Activated naive CD4-positive, alpha-beta T cell treated with anti-CD3 and anti-CD28 coated beads, Interleukin-2, amount 50 U/mL, for 16 hours (primary cell): Measurements from ENCODE around the gene MEF2D.

ENCODE experiments used
- DNase-seq: peaks from one replicate; pipeline ENCODE4 v3.0.0-alpha.2; 2020

MEF2D gene

DNA sequence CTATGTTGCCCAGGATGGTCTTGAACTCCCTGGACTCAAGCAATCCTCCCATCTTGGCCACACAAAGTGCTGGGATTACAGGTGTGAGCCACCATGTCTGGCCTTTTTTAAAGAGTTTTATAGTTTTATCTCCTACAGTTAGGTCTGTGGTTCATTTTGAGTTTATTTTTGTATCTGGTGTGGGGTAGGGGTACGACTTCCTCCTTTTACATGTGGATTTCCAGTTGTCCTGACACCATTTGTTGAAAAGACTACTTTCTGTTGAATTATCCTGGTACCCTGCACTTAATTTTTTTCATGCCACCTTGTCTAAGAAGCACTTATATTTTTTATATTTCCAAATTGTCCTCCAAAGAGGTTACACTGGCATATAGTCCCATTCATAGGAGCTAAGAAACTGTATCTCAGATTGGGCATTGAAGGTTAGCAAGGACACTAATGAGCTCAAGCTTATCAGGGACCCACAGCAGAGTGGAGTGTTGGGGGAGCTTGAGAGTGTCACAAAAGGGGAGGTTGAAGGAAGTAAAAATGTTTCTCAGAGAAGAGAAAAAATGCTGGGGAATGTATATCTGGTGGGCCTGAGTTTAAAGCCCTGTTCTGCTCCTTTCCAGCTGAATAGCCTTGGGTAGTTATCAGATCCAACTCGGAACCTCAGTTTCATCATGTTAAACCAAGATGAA lies 23.4 kb upstream of the MEF2D start:
- DNase-seq, result no peak

DNA sequence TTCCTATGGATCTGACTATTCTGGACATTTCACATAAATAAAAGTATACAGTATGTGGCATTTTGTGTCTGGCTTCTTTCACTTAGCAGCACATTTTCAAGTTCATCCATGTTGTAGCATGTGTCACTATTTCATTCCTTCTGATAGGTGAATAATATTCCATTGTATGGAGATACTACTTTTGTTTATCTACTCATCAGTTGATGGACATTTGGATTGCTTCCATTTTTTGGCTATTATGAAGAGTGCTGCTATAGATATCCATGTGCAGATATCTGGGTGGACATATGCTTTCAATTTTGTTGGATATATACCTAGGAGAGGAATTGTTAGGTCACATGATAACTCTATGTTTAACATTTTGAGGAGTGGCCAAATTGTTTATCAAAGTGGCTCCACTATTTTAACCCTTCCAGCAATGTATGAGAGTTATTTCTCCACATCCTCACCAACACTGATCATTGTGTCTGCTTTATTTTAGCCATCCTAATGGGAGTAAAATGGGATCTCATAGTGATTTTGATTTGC lies 21.9 kb upstream of the MEF2D start:
- no peak for DNase-seq

DNA sequence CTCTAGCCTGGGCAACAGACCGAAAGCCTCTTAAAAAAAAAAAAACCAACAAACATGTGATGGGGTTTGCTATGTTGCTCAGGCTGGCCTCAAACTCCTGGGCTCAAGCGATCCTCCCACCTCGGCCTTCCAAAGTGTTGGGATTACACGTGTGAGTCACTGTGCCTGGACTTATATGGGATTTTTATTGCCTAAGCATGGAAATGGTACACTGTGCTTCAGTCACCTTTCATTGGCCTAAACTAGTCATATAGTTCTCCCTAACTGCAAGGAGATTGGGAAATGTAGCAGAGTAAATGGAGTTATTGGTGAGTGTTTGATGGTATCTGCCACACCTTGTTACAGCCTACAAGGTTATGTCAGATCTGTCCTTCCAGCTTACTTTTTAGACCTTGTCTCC lies 17.2 kb upstream of the MEF2D start:
- no peak for DNase-seq

DNA sequence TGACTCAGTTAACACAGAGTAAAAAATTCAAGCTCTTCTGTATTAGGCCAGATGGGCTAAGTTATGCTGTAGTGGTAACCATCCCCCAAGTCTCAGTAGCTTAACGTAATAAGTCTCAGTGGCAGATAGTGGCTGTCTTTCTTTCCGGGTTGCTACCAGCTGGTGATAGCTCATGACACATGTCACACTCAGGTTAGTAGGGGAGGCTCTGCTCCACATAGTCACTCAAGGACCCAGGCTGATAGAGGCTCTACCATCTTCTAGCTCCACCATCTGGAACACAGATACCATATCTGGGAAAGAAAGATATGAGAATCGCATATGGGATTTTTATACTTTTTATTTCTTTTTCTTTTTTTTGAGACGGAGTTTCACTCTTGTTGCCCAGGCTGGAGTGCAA lies 16.2 kb upstream of the MEF2D start:
- no peak for DNase-seq

DNA sequence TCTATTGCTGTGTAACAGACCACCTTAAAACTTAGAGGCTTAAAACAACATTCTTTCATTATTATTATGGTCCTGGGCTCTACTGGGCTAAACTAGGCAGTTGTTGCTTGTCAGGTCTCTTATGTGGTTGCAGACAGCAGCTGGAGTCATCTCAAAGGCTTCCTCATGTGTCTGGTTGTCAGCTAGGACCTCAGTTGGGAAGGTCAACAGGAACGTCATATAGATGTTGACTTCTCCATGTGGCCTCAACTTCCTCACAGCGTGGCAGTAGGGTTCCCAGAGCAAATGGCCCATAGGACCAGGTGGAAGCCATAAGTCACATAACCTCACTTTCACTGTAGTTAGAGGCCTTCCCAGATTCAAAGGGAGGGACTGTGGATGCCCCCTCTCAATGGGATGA lies 15.4 kb upstream of the MEF2D start:
- DNase-seq, result no peak

DNA sequence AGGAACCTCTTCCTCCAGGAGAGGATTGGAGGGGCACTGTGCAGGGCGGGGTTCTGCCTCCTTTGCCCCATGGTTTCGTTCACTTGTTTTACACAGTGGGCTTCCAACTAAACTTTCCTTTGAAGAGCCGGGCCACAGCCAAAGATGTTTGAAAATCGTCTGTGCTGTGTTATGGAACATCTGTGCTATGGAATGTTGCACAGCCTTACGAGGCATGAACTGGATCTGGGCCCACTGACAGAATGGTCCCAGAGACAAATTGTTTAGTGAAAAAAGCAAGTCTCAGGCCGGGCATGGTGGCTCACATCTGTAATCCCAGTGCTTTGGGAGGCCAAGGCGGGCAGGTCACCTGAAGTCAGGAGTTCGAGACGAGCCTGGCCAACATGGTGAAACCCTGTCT lies 12.6 kb upstream of the MEF2D start:
- no peak for DNase-seq

DNA sequence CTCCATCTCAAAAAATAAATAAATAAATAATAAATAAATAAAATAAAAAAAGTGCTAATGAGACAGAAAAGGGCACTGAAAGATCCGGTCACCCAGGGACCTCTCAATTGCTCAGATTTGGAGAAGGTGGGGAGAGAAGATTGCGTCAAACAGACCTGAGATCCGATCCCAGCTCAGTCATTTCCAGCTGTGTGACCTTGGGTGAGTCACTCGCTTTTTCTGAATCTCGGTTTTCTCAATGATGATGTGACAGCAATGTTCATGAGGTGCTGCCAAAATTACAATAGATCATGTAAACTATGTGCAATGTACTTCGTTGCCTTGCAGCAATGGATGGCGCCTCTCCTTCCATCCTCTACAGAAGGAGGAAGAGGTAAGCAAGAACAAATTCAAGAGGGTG lies 11.1 kb upstream of the MEF2D start:
- no peak for DNase-seq

DNA sequence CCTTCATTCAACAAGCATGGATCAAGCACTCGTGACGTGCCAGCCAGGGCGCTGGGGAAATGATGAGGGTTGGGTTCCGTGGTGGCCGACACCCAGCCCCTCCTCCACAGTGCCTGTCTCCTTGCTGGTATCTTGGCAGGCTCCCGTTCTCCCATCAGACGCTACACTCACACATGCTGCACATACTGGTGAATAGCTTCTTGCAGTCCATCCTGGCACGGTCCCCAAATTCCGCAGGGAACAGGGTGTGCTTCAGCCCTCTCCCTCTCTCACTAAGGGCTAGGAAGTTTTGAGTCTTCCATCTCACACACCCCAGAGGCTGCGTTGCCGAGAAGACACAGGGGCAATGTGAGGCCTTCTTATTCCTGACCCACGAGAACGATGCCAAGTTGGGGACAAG lies 10.1 kb upstream of the MEF2D start:
- no peak for DNase-seq

DNA sequence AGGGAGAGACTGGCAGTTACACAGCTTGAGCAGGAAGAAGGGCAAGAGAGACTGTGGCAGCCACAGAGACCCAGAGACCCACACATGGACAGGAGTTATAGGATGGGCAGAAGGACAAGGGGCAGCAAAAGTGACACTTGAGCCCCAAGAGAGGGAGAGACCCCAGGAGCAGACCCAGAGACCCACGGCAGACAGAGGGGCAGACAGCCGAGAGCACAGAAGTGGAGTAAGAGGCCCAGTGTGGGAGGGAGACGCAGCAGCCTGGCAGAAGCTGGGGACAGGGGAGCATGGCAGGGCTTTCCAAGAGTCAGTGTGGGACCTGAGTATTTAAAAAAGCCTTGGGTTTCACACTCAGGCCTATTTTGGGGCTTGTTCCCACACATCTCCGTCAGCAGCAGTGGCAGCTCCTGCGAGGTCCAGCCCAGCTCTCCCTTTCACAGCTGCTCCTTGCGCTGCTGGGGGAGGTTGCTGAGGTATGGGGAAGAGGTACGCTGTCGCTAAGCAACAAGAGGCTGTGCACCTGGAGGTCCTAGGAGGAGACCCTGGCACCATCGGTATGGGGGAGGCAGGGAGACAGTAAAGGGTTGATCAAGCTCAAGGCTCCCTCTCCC lies 9.0 kb upstream of the MEF2D start:
- no peak for DNase-seq

DNA sequence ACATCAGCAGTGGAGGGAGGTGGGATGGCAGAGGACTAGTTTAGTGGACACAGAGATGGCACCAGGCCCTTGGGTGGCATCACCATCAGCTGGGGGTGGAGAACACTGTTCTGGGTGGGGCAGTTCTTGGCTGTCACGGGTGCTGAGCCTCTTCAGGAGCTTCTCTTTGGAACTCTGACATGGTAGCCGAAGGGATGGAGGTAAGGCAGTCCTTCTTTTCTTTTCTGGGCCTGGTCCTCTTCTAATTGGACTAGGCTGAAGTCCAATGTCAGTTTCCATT lies 8.3 kb upstream of the MEF2D start:
- DNase-seq, result no peak

DNA sequence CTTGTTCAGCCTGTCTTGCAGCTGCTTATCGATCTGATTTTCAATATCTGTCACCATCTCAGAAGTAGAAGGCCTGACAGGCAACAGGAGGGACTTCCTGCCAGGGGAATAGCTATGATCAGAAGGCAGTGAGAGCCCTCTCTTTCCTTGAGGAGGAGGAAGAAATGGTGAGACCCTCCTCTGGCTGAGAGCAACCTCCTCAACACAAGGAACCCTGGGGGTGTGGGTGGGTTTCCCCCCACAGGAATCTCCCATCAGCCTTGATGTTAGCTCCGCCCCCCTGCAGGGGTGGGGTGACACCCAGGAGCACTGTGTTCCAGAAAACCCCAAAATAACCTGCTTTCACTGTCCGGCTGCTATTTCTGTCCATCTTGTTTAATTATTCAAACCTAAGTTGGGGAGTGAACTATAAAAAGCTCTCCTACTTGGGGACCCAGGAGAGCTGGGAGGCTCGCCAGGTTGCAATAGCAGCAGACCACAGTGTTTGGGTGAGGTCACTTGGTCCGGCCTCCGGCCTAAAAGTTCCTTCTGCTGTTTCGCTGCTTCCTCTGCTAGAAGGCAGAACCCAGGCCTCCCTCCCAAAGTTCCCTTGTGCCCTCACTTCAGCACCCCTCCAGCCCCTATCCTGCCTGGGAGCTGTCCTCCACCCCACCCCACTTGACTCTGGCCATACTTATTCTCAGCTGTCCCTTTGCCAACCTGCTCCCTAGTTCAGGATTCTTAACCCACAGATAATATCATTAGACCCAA lies 7.8 kb upstream of the MEF2D start:
- no peak for DNase-seq

DNA sequence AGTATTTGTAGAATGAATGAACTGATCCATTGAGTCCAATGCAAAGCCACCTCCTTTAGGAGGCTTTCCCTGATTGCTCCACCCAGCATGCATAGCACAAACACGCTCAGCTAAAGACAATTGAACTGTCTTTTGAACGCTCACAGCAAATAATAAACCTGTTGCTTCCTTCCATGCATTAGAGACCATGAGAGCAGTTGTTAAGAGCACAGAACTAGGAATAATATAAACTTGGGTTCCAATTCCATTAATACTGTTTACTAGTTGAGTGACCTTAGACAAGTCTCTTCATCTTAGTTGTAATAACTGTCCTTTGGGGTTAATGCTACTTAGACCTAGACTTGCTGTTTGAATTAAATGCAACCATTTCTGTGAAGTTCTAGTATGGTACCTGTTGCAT lies 5.9 kb upstream of the MEF2D start:
- DNase-seq, result no peak

DNA sequence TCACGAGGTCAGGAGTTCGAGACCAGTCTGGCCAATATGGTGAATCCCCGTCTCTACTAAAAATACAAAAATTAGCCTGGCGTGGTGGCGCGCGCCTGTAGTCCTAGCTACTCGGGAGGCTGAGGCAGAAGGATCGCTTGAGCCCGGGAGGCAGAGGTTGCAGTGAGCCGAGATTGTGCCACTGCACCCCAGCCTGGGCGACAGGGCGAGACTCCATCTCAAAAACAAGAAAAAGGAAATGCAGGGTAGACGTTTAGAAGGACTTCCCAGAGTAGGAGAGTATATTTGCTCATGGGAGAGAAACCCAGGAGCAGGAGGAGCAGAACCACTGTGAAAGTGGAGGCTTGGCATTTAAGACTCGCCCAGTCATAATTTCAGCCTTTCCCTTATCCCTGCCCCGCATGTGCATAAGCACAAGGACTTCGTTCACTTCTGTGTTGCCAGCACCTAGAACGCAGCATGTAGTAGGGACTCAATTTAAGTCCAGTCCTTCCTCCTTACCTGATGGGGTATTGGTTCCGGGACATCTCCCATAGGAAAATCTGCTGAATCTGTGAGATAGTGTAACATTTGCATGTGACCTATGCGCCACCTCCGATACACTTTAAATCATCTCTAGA lies 5.2 kb upstream of the MEF2D start:
- no peak for DNase-seq

DNA sequence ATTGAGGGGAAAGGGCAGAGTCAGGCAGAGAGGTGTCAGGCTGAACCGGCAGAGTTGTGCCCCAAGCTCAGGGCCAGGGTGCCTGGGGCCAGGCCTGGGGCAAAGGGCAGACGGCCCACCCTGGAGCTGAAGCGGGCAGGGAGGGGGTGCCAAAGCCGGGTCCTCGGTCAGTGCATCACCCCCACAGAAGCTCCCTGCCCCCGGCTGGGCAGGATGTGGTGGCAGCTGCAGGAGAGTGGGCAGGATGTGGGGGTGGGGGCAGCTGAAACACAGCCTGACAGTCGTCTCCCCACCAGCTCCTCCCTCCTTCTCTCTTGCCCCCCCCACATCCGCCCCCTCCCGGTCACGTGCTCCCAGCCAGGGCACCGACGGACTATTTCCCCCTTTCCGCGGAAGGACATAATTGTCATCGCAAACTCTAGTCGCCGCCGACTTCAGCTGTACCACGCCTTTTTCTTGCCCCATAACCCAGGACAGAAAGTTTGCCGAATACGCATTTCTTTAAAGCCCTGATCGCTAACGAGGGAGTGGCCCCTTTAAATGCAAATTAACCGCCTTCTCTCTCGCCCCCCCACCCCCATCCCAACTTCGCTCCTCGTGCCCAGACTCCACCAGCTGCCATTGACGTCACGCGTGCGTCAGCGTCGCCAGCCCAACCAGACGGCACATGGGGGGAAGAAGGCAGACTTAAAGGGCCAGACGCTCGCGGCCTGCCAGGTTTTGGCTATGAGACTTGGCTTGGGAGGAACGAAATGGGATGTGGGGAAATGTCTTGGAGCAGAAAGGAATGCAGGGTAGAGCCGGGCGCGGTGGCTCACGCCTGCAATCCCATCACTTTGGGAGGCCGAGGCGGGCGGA lies 4.5 kb upstream of the MEF2D start:
- peak; percentile 98 for DNase-seq

DNA sequence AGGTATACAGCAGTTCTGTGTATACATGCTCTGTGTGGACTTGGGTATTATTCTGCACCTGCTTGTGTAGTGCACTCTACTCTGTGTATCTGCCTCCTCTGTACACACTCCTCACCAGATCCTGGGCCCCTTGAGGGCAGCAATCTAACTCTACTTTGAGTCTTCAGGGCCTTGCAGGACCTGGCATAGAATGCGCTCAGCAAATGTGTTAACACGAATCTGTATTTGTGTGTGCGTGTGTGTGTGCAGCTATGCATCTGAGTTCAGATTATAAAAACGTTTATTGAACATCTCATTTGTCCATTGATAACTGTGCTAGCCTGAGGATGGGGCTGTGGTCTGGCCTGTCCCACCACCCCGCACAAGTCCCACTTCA lies 3.9 kb upstream of the MEF2D start:
- DNase-seq, result no peak

DNA sequence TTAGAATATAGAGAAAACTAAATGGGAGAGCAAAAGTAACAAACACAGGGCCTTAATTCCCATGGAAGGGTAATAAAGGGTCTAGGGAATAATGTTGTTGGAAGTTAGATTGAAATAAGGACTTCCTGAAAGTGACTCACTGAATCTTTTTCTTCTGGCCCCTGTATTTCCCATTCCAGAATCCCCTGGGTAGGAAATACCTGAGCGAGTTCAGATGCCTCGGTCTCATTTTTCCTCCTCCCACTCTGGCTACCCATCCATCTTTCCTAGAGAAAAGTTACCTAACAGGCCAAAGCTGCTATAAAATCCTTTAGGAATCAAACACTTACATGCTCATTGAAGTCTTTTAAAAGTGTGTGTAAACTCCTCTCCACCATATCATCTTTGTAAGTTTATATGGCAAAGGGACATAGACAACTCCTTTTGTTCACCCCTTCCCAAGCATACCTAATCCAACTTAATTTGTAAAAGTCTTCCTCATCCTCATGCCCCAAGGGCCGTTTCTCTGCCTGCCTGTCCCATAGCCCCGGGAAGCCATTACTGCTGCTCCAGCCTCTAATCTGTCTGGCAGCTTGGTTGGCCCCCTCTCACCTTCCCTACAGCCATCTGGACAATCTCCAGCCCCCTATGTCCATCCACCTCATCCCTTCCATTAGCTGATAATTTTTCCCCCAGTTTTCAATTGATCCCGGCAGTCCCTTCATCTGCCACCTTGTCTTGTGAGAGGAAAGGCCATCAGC lies 3.3 kb upstream of the MEF2D start:
- no peak for DNase-seq

DNA sequence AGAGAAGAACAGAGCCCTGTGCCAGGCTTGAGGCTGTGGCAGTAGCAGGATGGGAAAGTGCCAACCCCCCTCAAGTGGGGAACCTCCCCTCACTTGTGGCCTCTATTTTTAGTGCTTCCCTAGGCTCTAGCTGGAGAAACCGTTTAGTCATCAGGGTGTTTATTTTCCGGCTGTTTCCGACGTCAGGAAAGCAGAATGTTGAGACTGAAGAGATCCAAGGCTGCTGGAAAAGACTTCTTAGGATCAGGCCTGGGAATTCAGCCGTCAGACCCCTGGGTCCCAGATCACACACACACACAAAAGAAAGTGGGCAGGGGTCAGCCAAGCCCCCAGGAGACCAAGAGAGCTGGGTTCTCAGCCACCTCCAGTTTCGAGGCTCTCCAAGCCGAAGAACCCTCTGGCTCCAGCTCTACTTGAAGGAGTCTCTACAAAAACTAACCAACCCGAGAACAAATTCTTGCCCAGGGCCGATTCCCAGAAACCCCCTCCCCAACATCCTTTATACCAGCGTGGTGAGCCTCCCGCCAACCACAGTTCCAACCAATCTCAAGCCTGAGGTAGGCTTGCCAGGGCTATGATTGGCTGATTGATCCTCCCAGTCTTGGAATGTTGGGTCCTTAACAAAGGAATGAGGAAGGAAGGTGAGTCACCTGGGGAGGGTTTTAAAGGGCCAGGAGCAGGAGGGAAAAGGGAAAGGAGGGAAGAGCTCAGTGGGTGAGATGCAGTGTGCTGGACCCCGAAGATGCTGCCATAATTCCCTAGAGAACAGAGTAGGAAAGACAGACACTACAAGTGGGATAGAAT lies 2.5 kb upstream of the MEF2D start:
- no peak for DNase-seq

DNA sequence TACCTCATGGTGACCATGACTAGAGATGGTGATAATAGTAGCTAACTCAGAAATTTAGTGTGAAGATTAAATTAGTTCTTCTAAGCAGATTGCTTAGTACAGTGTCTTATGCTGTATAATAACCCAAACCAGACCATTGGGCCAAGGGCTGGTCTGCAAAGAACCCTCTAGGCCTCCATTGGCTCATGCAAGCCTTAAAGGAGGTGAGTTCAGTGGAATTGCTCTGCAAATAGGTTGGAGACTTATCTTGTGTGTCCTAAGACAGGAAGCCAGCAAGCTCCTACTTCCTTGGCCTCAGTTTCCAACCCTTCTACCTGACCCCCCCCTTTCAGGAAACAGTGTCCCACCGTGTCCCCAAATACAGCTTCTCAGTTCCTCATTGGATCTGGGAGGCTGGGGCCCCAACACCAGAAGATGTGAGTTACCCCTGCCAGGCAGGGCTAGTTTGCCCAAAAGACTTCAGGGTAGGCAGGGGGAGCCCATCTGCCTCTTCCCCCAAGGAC lies 1.9 kb upstream of the MEF2D start:
- no peak for DNase-seq

DNA sequence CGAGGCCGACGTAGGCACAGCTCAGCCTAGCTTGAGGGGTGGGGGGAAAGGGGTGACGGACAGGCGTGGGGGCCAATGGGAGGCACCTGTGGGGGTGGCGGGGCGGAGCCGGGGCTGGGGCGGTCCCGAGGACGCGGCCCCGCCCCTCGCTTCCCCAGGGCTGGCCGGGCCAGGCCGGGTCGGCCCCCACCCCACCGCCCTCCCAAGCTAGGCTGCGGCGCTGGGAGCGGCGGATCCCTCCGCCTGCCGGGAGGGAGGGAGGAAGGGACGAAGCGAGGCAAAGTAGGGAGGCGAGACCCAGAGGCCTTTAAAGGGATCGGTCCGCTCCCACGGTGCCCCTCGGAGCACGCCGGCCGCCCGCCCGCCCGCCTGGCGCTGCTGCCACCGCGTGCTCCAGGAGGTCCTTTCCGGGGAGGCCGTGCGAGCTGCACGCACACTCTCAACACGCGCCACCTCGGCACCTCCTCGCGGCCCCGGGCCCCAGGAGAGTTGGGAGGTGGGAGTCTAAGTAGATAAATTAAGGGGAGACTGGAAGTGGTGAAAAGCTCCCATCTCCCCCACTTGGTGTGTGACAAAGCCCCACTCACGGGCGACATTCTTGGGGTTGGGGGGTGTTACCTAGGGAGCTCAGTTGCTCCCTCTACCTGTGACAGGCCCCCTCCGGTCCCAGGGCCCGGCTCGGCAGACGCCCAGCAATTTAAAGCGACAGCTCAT lies 375 bp upstream of the MEF2D start:
- peak; percentile 90 for DNase-seq

DNA sequence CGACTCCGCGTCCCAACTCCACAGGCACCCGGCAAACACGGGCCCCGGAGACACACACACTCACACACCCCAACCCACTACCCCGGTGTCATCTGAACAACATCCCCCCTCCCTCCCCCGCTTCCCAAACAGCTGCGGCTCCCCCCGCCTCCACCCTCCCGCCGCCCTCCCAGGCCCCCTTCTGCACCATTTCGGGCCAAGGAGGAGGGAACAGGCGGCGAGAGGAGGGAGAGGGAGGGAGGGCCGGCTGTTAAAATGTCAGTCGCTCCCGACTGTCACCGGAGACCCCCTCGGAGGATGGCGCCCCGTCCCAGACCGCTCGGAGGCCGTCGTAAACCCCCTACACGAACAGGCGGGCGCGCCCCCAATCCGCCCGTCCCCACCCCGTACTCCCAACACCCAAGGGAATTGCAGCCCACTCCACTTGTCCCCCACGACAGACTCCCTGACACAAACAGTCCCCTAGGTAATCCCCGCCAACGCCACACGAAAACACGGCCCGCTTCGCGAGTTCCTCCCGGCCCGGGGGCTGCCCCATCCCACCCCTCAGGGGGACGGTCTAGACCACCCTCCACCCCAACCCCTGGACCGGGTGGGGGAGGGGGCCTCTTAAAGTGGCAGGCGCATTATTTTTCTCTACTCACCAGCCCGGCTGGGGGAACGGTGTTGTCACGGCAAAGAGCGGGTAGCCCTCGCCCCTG lies 583 bp downstream of the MEF2D start:
- peak; percentile 52 for DNase-seq
